Erythroblast (primary cell): ENCODE measurements around the gene GPC5.

ENCODE experiments used
- GATA1 ChIP-seq: IDR thresholded peaks from 2 replicates; pipeline ENCODE4 v1.6.1; 2011; ENCODE audit warnings: low read depth, mild to moderate bottlenecking, control low read depth, low read length, moderate library complexity
- POLR2A ChIP-seq: IDR thresholded peaks from 2 replicates; pipeline ENCODE4 v1.6.1; 2011; ENCODE audit warnings: mild to moderate bottlenecking, low read length

- no peak for TF ChIP-seq POLR2A
- no peak for TF ChIP-seq GATA1
Measured at GRCh38 chr13:92804346-92804745, 1405.9 kb downstream of the GPC5 start.
